Stromal cell of bone marrow (primary cell): Measurements from ENCODE around the gene GTF2F2.
A peak's percentile ranks its signal among the peaks of the same experiment; 100 is the strongest.
"Not testable (repeated sequence)": the region's sequence is repeated elsewhere in the genome, so short reads cannot be mapped to it uniquely, and the experiment has no call there.

Source experiments
- DNase-seq: peaks from one replicate; pipeline ENCODE4 v3.0.0-alpha.2; 2012; ENCODE audit warnings: low read depth

GTF2F2 gene

GRCh38 chr13:45256254-45256653, 135.9 kb downstream of the GTF2F2 start:
- DNase-seq: no peak

GRCh38 chr13:45257638-45258333, 137.5 kb downstream of the GTF2F2 start:
- no peak for DNase-seq

- no peak for DNase-seq
Measured at GRCh38 chr13:45258334-45258675, 138.0 kb downstream of the GTF2F2 start.

GRCh38 chr13:45267215-45267614, 146.9 kb downstream of the GTF2F2 start:
- no peak for DNase-seq

- no peak for DNase-seq
Measured at GRCh38 chr13:45269204-45269603, 148.9 kb downstream of the GTF2F2 start.

- no peak for DNase-seq
Measured at GRCh38 chr13:45276913-45277312, 156.6 kb downstream of the GTF2F2 start.

GRCh38 chr13:45278096-45278645, 157.9 kb downstream of the GTF2F2 start:
- no peak for DNase-seq

GRCh38 chr13:45280011-45280410, 159.7 kb downstream of the GTF2F2 start:
- DNase-seq: no peak

GRCh38 chr13:45280751-45281634, 160.7 kb downstream of the GTF2F2 start:
- peak; percentile 42 for DNase-seq

- DNase-seq: no peak
Measured at GRCh38 chr13:45282994-45283393, 162.7 kb downstream of the GTF2F2 start.

- DNase-seq: no peak
Measured at GRCh38 chr13:45289936-45290563, 169.7 kb downstream of the GTF2F2 start.

GRCh38 chr13:45292176-45292575, 171.9 kb downstream of the GTF2F2 start:
- no peak for DNase-seq

GRCh38 chr13:45295536-45295935, 175.2 kb downstream of the GTF2F2 start:
- no peak for DNase-seq

- DNase-seq: no peak
Measured at GRCh38 chr13:45296259-45296658, 175.9 kb downstream of the GTF2F2 start.

- no peak for DNase-seq
Measured at GRCh38 chr13:45297456-45298205, 177.3 kb downstream of the GTF2F2 start.

GRCh38 chr13:45298206-45298505, 177.8 kb downstream of the GTF2F2 start:
- DNase-seq: no peak

GRCh38 chr13:45298550-45298949, 178.2 kb downstream of the GTF2F2 start:
- DNase-seq: not testable (repeated sequence)

- DNase-seq: no peak
Measured at GRCh38 chr13:45299194-45299593, 178.9 kb downstream of the GTF2F2 start.

- DNase-seq: no peak
Measured at GRCh38 chr13:45300190-45300985, 180.1 kb downstream of the GTF2F2 start.

GRCh38 chr13:45301263-45301662, 181.0 kb downstream of the GTF2F2 start:
- no peak for DNase-seq

- DNase-seq: no peak
Measured at GRCh38 chr13:45302507-45302906, 182.2 kb downstream of the GTF2F2 start.
